Neural cell (in vitro differentiated cells): ENCODE results near the gene ROR1. TPM values are rescaled to one million over a fixed set of nuclear protein-coding genes. Genes with fewer than 3 reads are reported as not detected.

ENCODE experiments used
- H2AFZ ChIP-seq: fragments of 200-600, 300-800 bp; sonication (generic), shearing (Covaris generic); 2 replicates; pipeline ENCODE4 v1.6.0; 2014; ENCODE audit warnings: low read depth, mild to moderate bottlenecking, antibody characterized with exemption, low read length, moderate library complexity
- H3F3A ChIP-seq: fragments of 200-600 bp; shearing (Covaris generic); 2 replicates; pipeline ENCODE4 v1.6.1; 2016; ENCODE audit warnings: mild to moderate bottlenecking, moderate library complexity, mixed read lengths, antibody characterized with exemption, low read length; ENCODE audit not compliant: insufficient read depth, poor library complexity, severe bottlenecking
- H3K27ac ChIP-seq: fragments of 200-600, 300-800 bp; sonication (generic), shearing (Covaris generic); 2 replicates; pipeline ENCODE4 v1.5.1; 2014; ENCODE audit warnings: mild to moderate bottlenecking, low read length, moderate library complexity
- H3K27me3 ChIP-seq: fragments of 300-800, 200-600 bp; sonication (generic), shearing (Covaris generic); 2 replicates; pipeline ENCODE4 v1.6.0; 2014; ENCODE audit warnings: mild to moderate bottlenecking, low read depth, low read length, moderate library complexity; ENCODE audit not compliant: insufficient read depth
- H3K36me3 ChIP-seq: fragments of 300-800, 200-600 bp; sonication (generic), shearing (Covaris generic); 2 replicates; pipeline ENCODE4 v1.5.1; 2014; ENCODE audit warnings: mild to moderate bottlenecking, antibody characterized with exemption, low read length, moderate library complexity; ENCODE audit not compliant: insufficient read depth
- H3K4me2 ChIP-seq: fragments of 300-800, 200-600 bp; sonication (generic), shearing (Covaris generic); 2 replicates; pipeline ENCODE4 v1.6.0; 2014; ENCODE audit warnings: mild to moderate bottlenecking, low read length
- H3K4me3 ChIP-seq: fragments of 300-800, 200-600 bp; sonication (generic), shearing (Covaris generic); 2 replicates; pipeline ENCODE4 v1.5.1; 2014; ENCODE audit warnings: mild to moderate bottlenecking, low read length, moderate library complexity
- H3K79me2 ChIP-seq: fragments of 200-600 bp; shearing (Covaris generic); replicated peaks from 2 replicates; pipeline ENCODE4 v1.6.0; 2014; ENCODE audit warnings: mild to moderate bottlenecking, low read length, moderate library complexity; ENCODE audit not compliant: insufficient read depth
- H3K9ac ChIP-seq: fragments of 300-800, 200-600 bp; sonication (generic), shearing (Covaris generic); 2 replicates; pipeline ENCODE4 v1.6.1; 2016; ENCODE audit warnings: mild to moderate bottlenecking, low read length, mixed read lengths
- H3K9me2 ChIP-seq: fragments of 200-600 bp; shearing (Covaris generic); 2 replicates; pipeline ENCODE4 v1.6.1; 2016; ENCODE audit warnings: mild to moderate bottlenecking, low read length, mixed read lengths; ENCODE audit not compliant: insufficient read depth
- H3K9me3 ChIP-seq: fragments of 200-600, 300-800 bp; sonication (generic), shearing (Covaris generic); 2 replicates; pipeline ENCODE4 v1.6.1; 2016; ENCODE audit warnings: mild to moderate bottlenecking, mixed run types, low read length, moderate library complexity, mixed read lengths
- H4K20me1 ChIP-seq: fragments of 200-600 bp; shearing (Covaris generic); 2 replicates; pipeline ENCODE4 v1.6.1; 2016; ENCODE audit warnings: mild to moderate bottlenecking, mixed run types; ENCODE audit not compliant: insufficient read depth
- CTCF ChIP-seq: fragments of 450-650 bp; IDR thresholded peaks from 2 replicates; pipeline ENCODE4 v1.5.1; 2014; ENCODE audit warnings: antibody characterized with exemption, mild to moderate bottlenecking, moderate library complexity; ENCODE audit not compliant: poor library complexity, severe bottlenecking
- EP300 ChIP-seq: fragments of 450-650 bp; conservative IDR thresholded peaks from 2 replicates; pipeline ENCODE4 v1.6.1; 2014; ENCODE audit warnings: antibody characterized with exemption, mild to moderate bottlenecking, moderate library complexity; ENCODE audit not compliant: poor library complexity, severe bottlenecking
- EZH2 ChIP-seq: fragments of 200-600, 300-800 bp; shearing (Covaris generic), sonication (generic); IDR thresholded peaks from 2 replicates; pipeline ENCODE4 v1.6.1; 2014; ENCODE audit warnings: antibody characterized with exemption, low read length, borderline replicate concordance, mild to moderate bottlenecking; ENCODE audit not compliant: insufficient read depth, poor library complexity, severe bottlenecking
- MXI1 ChIP-seq: fragments of 450-650 bp; conservative IDR thresholded peaks from 2 replicates; pipeline ENCODE4 v1.6.1; 2014; ENCODE audit warnings: antibody characterized with exemption, mild to moderate bottlenecking; ENCODE audit not compliant: poor library complexity, severe bottlenecking
- POLR2AphosphoS5 ChIP-seq: IDR thresholded peaks from 2 replicates; pipeline ENCODE4 v1.6.1; 2012
- RAD21 ChIP-seq: fragments of 450-650 bp; conservative IDR thresholded peaks from 2 replicates; pipeline ENCODE4 v1.6.1; 2014; ENCODE audit warnings: antibody characterized with exemption, mild to moderate bottlenecking, moderate library complexity
- SMC3 ChIP-seq: fragments of 450-650 bp; conservative IDR thresholded peaks from 2 replicates; pipeline ENCODE4 v1.6.1; 2014; ENCODE audit warnings: antibody characterized with exemption, mild to moderate bottlenecking, moderate library complexity; ENCODE audit not compliant: poor library complexity
- TAF1 ChIP-seq: IDR thresholded peaks from 2 replicates; pipeline ENCODE4 v1.6.1; 2012; ENCODE audit warnings: low read depth
- polyA plus RNA-seq: library from polyadenylated mRNA; depleted of rRNA; stranded (reverse); fragments of >200 nt; gene quantifications from 2 replicates; pipeline ENCODE4 v1.2.3, GENCODE V29; 2014
- TF ChIP-seq, protein P1 (sequence below): IDR thresholded peaks from 2 replicates; pipeline ENCODE4 v1.6.1; 2012; ENCODE audit warnings: borderline replicate concordance

ROR1 gene
- polyA plus RNA-seq, 1 donor from 2014 or later: 0.27 TPM

- H3K79me2 ChIP-seq: no peaks in the 10 kb centered on the region
- no peak overlapping the region for H3K27ac ChIP-seq
- no peaks in the 10 kb centered on the region for H3K9me3 ChIP-seq
- no peaks in the 10 kb centered on the region for H3K9me2 ChIP-seq
- no peak overlapping the region for H2AFZ ChIP-seq
- no peak overlapping the region for H3K4me3 ChIP-seq
- H3K4me2 ChIP-seq: no peak overlapping the region
- no peaks in the 10 kb centered on the region for H3F3A ChIP-seq
- no peak overlapping the region for H3K9ac ChIP-seq
- H3K36me3 ChIP-seq: no peaks in the 10 kb centered on the region
- TF ChIP-seq RAD21: no peak
- TF ChIP-seq POLR2AphosphoS5: no peak
- TF ChIP-seq, protein P1, sequence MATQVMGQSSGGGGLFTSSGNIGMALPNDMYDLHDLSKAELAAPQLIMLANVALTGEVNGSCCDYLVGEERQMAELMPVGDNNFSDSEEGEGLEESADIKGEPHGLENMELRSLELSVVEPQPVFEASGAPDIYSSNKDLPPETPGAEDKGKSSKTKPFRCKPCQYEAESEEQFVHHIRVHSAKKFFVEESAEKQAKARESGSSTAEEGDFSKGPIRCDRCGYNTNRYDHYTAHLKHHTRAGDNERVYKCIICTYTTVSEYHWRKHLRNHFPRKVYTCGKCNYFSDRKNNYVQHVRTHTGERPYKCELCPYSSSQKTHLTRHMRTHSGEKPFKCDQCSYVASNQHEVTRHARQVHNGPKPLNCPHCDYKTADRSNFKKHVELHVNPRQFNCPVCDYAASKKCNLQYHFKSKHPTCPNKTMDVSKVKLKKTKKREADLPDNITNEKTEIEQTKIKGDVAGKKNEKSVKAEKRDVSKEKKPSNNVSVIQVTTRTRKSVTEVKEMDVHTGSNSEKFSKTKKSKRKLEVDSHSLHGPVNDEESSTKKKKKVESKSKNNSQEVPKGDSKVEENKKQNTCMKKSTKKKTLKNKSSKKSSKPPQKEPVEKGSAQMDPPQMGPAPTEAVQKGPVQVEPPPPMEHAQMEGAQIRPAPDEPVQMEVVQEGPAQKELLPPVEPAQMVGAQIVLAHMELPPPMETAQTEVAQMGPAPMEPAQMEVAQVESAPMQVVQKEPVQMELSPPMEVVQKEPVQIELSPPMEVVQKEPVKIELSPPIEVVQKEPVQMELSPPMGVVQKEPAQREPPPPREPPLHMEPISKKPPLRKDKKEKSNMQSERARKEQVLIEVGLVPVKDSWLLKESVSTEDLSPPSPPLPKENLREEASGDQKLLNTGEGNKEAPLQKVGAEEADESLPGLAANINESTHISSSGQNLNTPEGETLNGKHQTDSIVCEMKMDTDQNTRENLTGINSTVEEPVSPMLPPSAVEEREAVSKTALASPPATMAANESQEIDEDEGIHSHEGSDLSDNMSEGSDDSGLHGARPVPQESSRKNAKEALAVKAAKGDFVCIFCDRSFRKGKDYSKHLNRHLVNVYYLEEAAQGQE: no peak
- no peak for TF ChIP-seq TAF1
- TF ChIP-seq EP300: no peak
- no peak for TF ChIP-seq EZH2
- no peak for TF ChIP-seq SMC3
- TF ChIP-seq MXI1: no peak
- no peaks in the 10 kb centered on the region for H4K20me1 ChIP-seq
- no peaks in the 10 kb centered on the region for H3K27me3 ChIP-seq
These were observed 435.4 kb downstream of the ROR1 start for GRCh38 chr1:64209221-64209620.

DNA sequence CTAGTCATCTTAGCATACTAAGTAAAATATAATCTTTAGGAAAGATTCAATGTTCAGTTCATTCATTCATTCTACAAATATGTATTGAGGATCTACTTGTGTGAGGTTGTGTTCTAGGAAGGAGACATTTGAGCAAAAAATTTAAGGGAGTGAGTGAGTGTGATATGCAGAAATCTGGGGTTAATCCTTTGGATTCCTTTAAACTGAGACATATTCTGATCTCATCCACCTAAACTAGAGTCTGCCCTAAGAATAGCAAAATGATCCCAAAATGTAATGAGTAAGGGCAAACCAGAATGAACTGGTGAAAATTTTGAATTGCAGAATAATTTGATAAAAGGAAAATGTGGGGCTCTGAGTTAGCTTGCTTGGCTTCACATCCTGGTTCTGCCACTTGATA is 438.2 kb downstream of the ROR1 start:
- H3K27ac ChIP-seq: no peak overlapping the region
- TF ChIP-seq MXI1: no peak
- no peak for TF ChIP-seq EZH2
- no peak for TF ChIP-seq POLR2AphosphoS5
- no peak for TF ChIP-seq CTCF
- TF ChIP-seq TAF1: no peak
- TF ChIP-seq RAD21: no peak
- H3K36me3 ChIP-seq: no peaks in the 10 kb centered on the region
- no peaks in the 10 kb centered on the region for H3K27me3 ChIP-seq
- no peaks in the 10 kb centered on the region for H3K9me2 ChIP-seq
- H4K20me1 ChIP-seq: no peaks in the 10 kb centered on the region
- H3K4me2 ChIP-seq: no peak overlapping the region
- no peak overlapping the region for H3K4me3 ChIP-seq
- H3K9ac ChIP-seq: no peak overlapping the region
- H3F3A ChIP-seq: no peaks in the 10 kb centered on the region
- no peaks in the 10 kb centered on the region for H3K79me2 ChIP-seq
- H2AFZ ChIP-seq: no peak overlapping the region
- no peaks in the 10 kb centered on the region for H3K9me3 ChIP-seq

DNA sequence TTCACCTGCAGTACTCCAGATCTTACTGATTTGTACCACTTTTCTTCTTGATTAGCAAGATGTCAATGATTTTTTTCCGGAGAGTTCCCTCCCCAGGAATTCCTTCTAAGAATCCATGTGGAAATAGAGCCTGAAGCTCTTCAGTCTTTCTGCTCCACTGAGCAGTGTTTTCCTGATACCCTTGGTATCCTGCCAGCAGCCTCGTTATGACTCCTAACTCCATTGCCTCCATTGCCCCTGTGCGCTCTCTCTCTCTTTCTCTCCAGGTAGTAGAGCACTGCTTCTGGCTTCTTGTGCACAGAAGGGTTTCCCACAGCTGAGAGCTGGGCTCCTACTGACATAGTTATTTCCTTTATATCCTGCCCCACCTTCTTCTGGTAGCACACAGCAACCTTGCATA is 441.8 kb downstream of the ROR1 start:
- Histone ChIP-seq H4K20me1 (no peaks in the 10 kb centered on the region), H3K9me2 (no peaks in the 10 kb centered on the region), H3K4me2 (no peak overlapping the region), H3K27me3 (no peaks in the 10 kb centered on the region), H3K27ac (no peak overlapping the region), H3K9ac (no peak overlapping the region), H3K9me3 (no peaks in the 10 kb centered on the region), H3K4me3 (no peak overlapping the region), H3F3A (no peaks in the 10 kb centered on the region), H2AFZ (no peak overlapping the region), H3K79me2 (no peaks in the 10 kb centered on the region), H3K36me3 (no peaks in the 10 kb centered on the region)
- no peak for TF ChIP-seq MXI1
- TF ChIP-seq CTCF: no peak
- TF ChIP-seq TAF1: no peak
